Stimulated activated CD8-positive, alpha-beta memory T cell treated with anti-CD3 and anti-CD28 coated beads, Interleukin-15, amount 100 ng/mL, for 4 hours (primary cell): ENCODE data around the gene RASL10B.
A peak's percentile ranks its signal among the peaks of the same experiment; 100 is the strongest.
"Not testable (repeated sequence)": the region's sequence is repeated elsewhere in the genome, so short reads cannot be mapped to it uniquely, and the experiment has no call there.

Experiments used
- DNase-seq, 2 donors: peaks; one replicate each; pipeline ENCODE4 v3.0.0-alpha.2; 2020; ENCODE audit warnings: low read depth in 2 of 2

RASL10B gene

DNA sequence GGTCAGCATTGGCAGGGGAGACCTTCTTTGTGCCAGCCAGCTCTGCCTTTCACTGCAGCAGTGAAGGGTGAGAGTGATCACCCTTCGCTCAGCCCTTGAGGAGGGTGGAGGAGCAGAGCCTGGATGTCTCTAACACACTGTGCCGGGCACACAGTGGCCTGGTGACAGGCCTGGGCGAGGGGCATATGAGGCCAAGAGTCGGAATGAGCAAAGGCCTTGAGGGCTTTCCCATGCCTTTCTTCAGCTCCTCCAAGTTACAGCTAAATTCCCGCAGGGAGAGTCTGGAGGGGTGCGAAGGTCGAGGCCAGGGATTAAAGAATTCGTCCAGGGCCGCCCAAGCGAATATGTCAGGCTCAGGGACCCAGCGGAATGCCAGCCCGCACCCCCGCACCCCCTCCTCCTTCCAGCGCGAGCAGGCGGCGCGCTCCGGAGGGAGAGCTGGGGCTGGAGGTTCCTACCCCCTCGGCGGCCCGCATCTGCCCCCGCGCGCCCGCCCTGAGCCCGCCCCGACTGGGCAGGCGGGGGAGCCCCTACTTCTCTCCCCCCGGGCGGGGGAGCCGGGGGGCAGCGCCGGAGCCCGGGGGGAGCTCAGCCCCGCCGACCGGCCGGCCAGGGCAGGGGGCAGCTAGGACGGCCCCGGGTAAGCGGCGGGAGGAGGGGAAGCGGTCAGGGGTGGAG is at the start of gene RASL10B:
Gene RASL10B, plus strand, starts transcription at position 401 of the 678 bp plus-strand sequence. CDS start 3,546 bp downstream, outside the sequence.
- DNase-seq, result peak; percentile 12 to 31

- no peak for DNase-seq
Observed at GRCh38 chr17:35683591-35683990, 47.8 kb upstream of the RASL10B start.

DNA sequence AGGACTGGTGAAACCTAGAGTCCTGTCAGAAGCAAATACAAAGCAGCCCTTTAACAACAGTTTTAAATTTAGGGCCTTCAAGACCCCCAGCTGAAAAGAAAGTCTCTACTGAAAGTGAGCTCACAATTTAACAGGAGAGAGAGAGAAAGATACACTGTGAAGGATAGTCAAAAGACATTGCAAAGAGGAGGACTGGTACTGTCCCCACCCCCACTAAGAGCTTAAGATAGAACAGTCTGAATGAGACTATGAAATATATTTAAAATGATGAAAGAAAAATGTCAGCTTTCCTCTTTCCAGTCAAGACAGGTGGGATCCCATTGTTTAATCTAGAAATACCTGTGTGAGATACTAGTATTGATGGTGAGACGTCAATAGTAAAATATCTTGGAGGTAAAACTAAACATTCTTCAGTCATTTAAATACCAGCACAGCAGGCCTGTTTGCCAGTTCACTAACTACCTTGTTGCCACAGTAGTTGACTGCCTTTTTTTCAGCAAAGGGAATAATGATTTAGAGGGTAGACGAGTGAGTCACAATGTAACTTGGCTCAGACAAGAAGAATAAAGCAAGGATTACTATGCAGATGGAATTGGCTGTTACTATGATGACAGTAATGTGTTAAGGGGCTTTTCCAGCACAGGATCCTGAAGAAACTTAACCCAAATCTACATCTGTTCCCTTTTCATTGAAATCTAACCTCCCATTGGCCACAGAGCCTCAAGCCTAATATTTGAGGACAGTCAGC is 47.2 kb upstream of the RASL10B start:
- no peak for DNase-seq

- no peak for DNase-seq
Observed at GRCh38 chr17:35692512-35693210, 38.8 kb upstream of the RASL10B start.

GRCh38 chr17:35693662-35694061 is 37.8 kb upstream of the RASL10B start:
- no peak for DNase-seq

- DNase-seq, result no peak
Observed at GRCh38 chr17:35694906-35695305, 36.5 kb upstream of the RASL10B start.

DNA sequence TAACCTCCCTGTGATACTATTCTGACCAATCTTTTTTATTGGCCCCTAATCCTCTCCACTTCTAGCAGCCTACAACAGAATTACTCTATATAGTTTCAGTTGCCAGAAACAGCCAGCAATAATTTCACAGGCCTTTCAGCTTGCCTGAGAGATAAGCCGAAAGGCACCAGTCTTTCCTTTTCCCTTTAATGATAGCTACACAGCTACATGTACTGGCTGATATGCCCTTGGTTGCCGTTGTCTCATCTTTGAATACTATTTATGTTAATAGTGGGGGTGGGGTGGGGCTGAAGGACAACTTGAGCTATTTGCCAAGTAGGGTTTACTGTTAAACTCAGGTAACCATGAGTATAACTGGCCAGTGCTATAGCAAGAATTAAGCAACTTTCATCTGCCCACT is 35.8 kb upstream of the RASL10B start:
- no peak for DNase-seq

DNA sequence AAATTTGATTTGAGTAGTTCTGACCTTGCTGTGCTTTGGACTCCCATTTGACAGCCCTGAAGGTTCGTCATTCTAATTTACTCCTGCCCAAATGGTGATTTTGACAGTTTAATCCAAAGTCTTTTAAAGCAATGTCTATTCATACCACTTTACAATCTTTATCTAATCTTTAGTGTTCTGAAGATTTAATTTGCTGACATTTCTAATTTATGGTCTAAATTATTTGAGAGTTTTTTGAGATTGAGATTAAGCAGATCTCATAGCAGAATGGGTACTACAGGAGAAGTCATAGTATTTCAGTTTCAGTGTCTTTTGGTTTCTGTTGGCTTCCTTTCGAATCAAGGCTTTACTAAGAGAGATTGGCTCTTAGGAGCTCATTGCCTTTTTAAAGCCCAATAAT is 32.6 kb upstream of the RASL10B start:
- no peak for DNase-seq

- DNase-seq, result no peak
Observed at GRCh38 chr17:35700150-35700549, 31.3 kb upstream of the RASL10B start.

- DNase-seq, result no peak
Observed at GRCh38 chr17:35701491-35701890, 29.9 kb upstream of the RASL10B start.

DNA sequence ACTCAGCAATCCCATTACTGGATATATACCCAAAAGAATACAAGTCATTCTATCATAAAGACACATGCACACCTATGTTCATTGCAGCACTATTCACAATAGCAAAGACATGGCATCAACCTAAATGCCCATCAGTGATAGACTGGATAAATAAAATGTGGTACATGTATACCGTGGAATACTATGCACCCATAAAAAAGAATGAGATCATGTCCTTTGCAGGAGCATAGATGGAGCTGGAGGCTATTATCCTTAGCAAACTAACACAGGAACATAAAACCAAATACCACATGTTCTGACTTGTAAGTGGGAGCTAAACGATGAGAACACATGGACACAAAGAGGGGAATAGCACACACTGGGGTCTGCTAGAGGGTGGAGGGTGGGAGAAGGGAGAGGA is 28.1 kb upstream of the RASL10B start:
- not testable (repeated sequence) for DNase-seq

DNA sequence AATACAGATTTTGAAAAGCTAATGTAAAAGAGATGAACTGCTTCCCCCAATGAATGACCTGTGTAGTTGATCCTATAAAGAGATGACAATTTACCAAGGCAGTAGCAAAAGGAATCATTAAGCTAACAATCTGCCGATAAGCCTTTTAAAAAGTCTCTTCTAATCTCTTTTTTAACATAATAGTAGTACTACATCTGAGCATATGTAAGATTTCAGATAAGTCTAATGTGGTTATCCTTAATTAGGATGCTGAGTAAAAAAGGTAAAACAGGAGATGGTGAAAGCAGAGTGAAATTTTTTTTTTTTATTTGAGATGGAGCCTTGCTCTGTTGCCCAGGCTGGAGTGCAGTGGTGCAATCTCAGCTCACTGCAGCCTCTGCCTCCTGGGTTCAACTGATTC is 26.2 kb upstream of the RASL10B start:
- DNase-seq, result no peak

DNA sequence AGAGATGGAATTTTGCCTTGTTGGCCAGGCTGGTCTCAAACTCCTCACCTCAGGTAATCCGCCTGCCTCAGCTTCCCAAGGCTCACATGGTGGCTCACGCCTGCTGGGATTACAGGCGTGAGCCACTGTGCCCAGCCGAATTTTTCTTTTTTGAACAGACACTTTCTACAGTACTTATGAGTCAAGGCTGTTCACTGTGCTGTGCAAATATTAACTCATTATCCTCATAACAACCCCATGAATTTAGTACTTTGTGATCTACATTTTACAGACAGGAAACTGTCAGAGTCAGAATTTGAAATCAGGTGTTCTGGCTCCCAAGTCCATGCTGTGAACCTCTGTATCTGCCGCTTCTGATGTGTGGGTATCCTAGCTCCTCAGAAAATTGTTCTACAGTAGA is 25.7 kb upstream of the RASL10B start:
- DNase-seq, result no peak

DNA sequence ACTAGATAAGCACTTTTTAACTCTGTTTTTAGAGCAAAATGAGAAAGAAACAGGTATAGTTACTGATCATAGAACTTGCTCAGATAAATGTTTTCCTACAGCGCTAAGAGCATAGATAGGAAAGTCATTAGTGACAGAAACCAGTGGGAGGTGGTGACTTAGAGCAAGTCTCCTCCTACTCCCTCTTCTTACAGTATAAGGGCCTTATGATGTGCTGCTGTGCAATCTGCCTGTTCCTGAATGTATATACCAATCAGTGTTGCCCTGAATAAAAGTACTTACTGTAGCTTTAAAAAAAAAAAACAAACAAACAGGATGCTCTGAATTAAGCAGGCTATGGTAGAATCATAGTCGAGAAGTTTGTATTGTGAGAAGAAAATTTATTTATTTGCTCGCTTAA is 23.3 kb upstream of the RASL10B start:
- no peak for DNase-seq

DNA sequence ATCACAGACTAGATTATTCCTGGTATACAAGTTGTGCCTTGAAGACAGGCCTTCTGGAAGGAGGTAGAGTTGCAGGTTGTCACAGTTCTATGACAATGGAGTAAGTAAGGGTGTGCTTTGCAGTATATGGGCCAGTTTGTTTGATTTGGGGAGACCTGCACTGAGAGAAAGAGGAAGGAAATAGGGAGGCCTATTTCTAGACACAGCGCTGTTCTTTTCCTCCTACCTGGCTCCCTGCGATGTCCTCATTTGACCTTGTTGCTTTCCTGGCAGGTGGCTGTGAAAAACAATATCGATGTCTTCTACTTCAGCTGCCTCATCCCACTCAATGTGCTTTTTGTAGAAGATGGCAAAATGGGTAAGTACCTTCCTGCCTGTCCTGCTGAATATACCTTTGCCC is 22.5 kb upstream of the RASL10B start:
- no peak for DNase-seq

GRCh38 chr17:35709874-35710273 is 21.6 kb upstream of the RASL10B start:
- no peak for DNase-seq

- DNase-seq, result no peak
Observed at GRCh38 chr17:35710950-35711349, 20.5 kb upstream of the RASL10B start.

- no peak for DNase-seq
Observed at GRCh38 chr17:35713069-35713728, 18.2 kb upstream of the RASL10B start.

DNA sequence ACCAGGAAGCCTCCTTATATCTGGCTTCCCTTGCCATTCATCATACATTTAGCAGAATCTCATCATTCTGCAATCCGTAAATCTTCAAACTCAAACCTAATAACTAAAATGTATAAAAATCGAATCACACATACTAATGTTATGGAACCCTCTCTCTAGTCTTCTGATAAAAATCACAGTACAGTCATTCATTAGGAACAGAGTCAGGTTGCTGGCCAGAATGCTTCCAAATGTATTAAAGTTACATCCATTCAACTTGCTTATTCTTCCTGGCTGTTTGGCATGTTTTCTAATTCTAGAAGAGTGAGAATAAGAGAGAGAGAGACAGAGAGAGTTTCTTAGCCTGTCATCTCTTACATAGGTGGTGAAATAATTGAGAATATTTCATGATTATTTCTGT is 16.5 kb upstream of the RASL10B start:
- no peak for DNase-seq

DNA sequence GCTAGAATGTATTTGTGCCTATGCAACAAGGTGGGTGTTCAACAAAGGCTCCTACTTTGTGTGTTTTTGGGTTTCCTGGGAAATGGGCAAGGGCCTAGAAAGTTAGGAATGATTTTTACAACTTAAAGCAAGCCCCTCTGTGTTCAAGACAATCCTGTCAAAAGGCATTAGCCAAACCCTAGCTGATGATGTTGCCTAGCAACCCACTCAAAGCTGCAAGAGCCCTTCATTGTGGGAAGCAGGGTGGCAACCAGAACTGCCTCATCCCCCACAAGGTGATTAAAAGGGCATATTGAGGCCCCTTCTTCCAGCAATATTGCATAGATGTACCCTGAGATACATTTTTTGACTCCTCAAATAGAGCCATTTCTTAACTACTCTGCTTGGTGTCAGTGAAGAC is 16.0 kb upstream of the RASL10B start:
- no peak for DNase-seq

DNA sequence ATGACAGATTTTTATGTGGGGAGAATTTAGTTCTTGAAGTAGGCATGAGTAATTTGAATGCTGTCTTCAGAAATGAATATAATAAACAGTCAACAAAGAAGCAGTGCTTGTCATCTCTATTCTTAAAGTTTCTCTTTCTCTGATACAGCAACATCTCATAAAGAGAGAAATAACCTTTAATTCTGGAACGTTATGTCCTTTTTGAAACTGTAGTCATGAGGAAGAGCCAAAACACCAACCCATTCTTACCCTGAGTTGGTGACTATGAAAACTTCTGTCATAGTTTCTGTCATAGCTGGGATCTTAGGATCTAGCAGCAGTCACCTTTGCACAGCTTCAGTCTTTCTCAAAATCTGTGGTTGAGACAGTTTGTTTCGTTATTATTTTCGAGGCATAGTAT is 15.3 kb upstream of the RASL10B start:
- DNase-seq, result no peak

DNA sequence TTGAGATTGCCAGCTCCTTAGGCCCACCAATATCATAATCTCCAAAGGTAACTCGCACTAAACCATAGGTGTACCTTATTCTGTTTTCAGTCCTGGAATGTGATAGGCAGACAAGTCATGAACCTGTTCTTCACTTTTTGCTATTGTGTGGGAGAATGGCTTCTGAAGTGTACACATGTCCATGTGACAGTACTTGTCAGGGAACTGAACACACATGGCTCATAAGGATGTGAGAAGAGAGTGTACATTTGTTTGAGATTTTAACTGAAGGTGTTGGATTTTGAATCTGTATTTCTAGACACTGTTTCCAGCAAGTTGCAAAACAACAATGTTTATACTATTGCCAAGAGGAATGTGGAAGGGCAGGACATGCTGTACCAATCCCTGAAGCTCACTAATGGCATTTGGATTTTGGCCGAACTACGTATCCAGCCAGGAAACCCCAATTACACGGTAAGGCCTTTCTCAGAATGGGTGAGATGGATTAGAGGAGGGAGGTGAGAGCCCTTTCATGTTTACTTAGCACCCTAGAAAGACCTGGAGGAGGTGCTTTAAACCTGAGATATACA is 14.5 kb upstream of the RASL10B start:
- no peak for DNase-seq
